ENCODE data around the gene WDR73.

WDR73 gene

DNA sequence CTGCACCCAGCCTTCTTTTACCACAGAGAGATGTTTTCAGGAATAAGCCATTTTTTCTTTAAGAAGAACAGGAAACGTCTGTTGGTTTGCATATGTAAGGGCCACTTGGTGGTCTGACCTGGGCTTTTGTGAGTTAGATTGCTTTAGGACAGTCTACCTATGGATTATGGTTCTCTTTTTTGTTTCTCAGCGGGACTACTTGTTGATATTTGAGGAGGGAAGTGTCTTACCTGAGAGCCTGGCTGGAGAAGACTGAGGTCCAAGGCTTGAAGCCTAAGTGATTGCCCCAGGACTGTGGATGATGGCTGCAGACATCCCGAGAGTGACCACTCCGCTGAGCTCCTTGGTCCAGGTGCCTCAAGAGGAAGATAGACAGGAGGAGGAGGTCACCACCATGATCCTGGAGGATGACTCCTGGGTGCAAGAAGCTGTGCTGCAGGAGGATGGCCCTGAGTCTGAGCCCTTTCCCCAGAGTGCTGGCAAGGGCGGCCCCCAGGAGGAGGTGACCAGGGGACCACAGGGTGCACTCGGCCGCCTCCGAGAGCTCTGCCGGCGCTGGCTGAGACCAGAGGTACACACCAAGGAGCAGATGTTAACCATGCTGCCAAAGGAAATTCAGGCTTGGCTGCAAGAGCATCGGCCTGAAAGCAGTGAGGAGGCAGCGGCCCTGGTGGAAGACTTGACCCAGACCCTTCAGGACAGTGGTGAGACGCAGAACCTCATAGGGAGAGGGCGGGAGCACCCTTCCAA is 50.3 kb downstream of the WDR73 start:
- peaks cover 5% of the 10 kb centered on the region for H3K79me1 ChIP-seq (ENCODE audit: low read length)
- H2BK5ac ChIP-seq (ENCODE audit: low read depth, low read length, poor library complexity): no peak overlapping the region
- H3K4me2 ChIP-seq (ENCODE audit: low read length): no peak overlapping the region
- H3K23ac ChIP-seq (ENCODE audit: low read length): no peak overlapping the region
- H3K4me1 ChIP-seq (ENCODE audit: control insufficient read depth in 1 of 2, insufficient read depth in 2 of 2, low read length in 2 of 2): peaks cover 3% of the 10 kb centered on the region in 2 experiments
- H3K4me3 ChIP-seq (ENCODE audit: low read depth, low read length): peak overlapping the region; percentile 11
- peaks cover 1% of the 10 kb centered on the region for H3K9me3 ChIP-seq (ENCODE audit: insufficient read depth, low read depth, low read length)
- H2AFZ ChIP-seq (ENCODE audit: insufficient read depth, low read length, poor library complexity): no peak overlapping the region
- H4K8ac ChIP-seq (ENCODE audit: low read depth, low read length): no peak overlapping the region
- no peak overlapping the region for H3K27ac ChIP-seq (ENCODE audit: low read depth, low read length)
- H3K18ac ChIP-seq (ENCODE audit: low read length): no peak overlapping the region
- no peak overlapping the region for H3K4ac ChIP-seq (ENCODE audit: low read depth, low read length)
- H4K12ac ChIP-seq (ENCODE audit: low read depth, low read length): no peak overlapping the region
- no peak overlapping the region for H4K91ac ChIP-seq (ENCODE audit: low read depth, low read length)
- H3K14ac ChIP-seq (ENCODE audit: low read length): no peak overlapping the region
- no peak overlapping the region for H2BK12ac ChIP-seq (ENCODE audit: low read length)
- no peak overlapping the region for H2AK5ac ChIP-seq (ENCODE audit: low read length)
- no peak for DNase-seq
- no peak overlapping the region for H2BK120ac ChIP-seq (ENCODE audit: insufficient read depth, low read length, poor library complexity)
- no CpG with 5 or more reads among the region's 14 CpGs for WGBS (ENCODE audit: extremely low coverage, insufficient coverage, insufficient read length)
- no peaks in the 10 kb centered on the region for H3K27me3 ChIP-seq (ENCODE audit: insufficient read depth, low read length)
- no peak overlapping the region for H3K9ac ChIP-seq (ENCODE audit: low read length)
- peaks cover 4% of the 10 kb centered on the region for H3K79me2 ChIP-seq (ENCODE audit: control insufficient read depth, insufficient read depth, low read length, poor library complexity)
- peaks cover 24 to 32% of the 10 kb centered on the region in 2 experiments for H3K36me3 ChIP-seq (ENCODE audit: control insufficient read depth in 1 of 2, insufficient read depth in 2 of 2, low read length in 2 of 2)

DNA sequence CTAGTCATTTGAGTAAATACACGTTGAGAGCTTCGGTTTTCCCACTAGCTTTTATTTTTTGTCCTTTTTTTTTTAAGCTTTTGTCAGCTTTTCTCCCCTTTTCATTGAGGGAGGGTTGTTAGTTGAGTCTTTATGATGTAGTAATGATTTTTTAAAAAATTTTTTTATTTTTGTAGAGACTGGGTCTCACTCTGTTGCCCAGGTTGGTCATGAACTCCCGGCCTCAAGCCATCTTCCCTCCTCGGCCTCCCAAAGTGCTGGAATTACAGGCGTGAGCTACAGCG is 52.6 kb downstream of the WDR73 start:
- H3K79me1 ChIP-seq (ENCODE audit: low read length): peaks cover 5% of the 10 kb centered on the region
- H3K9ac ChIP-seq (ENCODE audit: low read length): no peak overlapping the region
- H3K4me1 ChIP-seq (ENCODE audit: control insufficient read depth in 1 of 2, insufficient read depth in 2 of 2, low read length in 2 of 2): peaks cover 3% of the 10 kb centered on the region in 2 experiments
- no peak overlapping the region for H4K8ac ChIP-seq (ENCODE audit: low read depth, low read length)
- no peak overlapping the region for H3K27ac ChIP-seq (ENCODE audit: low read depth, low read length)
- no peak overlapping the region for H2BK120ac ChIP-seq (ENCODE audit: insufficient read depth, low read length, poor library complexity)
- H3K9me3 ChIP-seq (ENCODE audit: insufficient read depth, low read depth, low read length): peaks cover 1% of the 10 kb centered on the region
- H3K23ac ChIP-seq (ENCODE audit: low read length): no peak overlapping the region
- DNase-seq: no peak
- H3K4me3 ChIP-seq (ENCODE audit: low read depth, low read length): peak overlapping the region; percentile 91
- H3K14ac ChIP-seq (ENCODE audit: low read length): no peak overlapping the region
- no peak overlapping the region for H2BK12ac ChIP-seq (ENCODE audit: low read length)
- peaks cover 16 to 22% of the 10 kb centered on the region in 2 experiments for H3K36me3 ChIP-seq (ENCODE audit: control insufficient read depth in 1 of 2, insufficient read depth in 2 of 2, low read length in 2 of 2)
- H2BK5ac ChIP-seq (ENCODE audit: low read depth, low read length, poor library complexity): no peak overlapping the region
- H3K4me2 ChIP-seq (ENCODE audit: low read length): peak overlapping the region; percentile 69
- H3K4ac ChIP-seq (ENCODE audit: low read depth, low read length): no peak overlapping the region
- H3K27me3 ChIP-seq (ENCODE audit: insufficient read depth, low read length): no peaks in the 10 kb centered on the region
- no CpG with 5 or more reads among the region's 6 CpGs for WGBS (ENCODE audit: extremely low coverage, insufficient coverage, insufficient read length)
- no peak overlapping the region for H2AK5ac ChIP-seq (ENCODE audit: low read length)
- H3K18ac ChIP-seq (ENCODE audit: low read length): no peak overlapping the region
- no peak overlapping the region for H4K91ac ChIP-seq (ENCODE audit: low read depth, low read length)
- H4K12ac ChIP-seq (ENCODE audit: low read depth, low read length): no peak overlapping the region
- H2AFZ ChIP-seq (ENCODE audit: insufficient read depth, low read length, poor library complexity): peak overlapping the region; percentile 97
- peaks cover 4% of the 10 kb centered on the region for H3K79me2 ChIP-seq (ENCODE audit: control insufficient read depth, insufficient read depth, low read length, poor library complexity)

DNA sequence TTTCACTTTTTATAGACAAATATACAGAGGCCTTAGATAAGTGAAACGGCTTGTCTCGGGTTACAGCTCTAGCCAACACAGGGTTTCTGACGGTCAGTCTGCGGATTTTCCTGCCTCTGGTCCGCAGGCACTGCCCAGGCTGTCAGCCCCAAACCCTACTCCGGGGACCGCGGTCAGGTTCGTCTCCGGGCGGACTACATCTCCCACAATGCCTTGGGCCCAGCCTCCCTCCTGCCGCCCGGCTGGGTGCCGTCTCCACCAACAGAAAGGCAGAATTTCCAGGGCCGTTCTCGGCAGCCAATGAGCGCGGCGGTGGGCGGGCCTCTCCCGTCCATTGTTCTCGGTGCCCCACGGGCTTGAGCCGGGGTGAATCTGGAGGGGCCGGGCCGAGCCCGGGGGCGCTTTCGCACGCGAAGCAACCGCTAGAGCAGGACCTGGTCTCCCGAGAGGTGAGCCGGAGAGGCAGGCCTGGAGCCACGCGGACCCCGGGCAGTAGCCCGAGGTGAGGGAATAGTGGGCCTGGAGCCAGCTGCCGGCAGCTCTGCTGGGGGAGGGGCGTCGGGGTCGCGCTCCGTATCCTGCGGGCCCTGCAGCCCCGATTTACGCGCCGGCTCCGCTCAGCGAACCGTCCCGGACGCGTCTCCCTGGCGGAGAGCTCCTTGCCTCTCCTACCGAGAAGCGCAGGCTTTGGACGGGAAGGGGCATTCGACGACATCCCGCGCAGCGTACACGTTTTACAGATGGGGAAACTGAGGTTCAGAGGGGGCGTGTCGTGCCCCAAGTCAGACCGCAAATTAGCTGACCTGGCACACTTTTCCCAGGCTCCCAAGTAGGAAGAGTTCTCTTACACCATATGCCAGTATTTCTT is 53.2 kb downstream of the WDR73 start, which contains the start of gene ZSCAN2:
Gene ZSCAN2 (plus strand): TSS at position 323 of the 868 bp plus-strand sequence. CDS start 2,919 bp downstream, outside the sequence.
- H2AK5ac ChIP-seq (ENCODE audit: low read length): peak within 1 kb of the TSS; percentile 96
- no peak within 1 kb of the TSS for H3K23ac ChIP-seq (ENCODE audit: low read length)
- peaks cover 4% of the 10 kb centered on the region for H3K79me2 ChIP-seq (ENCODE audit: control insufficient read depth, insufficient read depth, low read length, poor library complexity)
- peaks cover 1% of the 10 kb centered on the region for H3K9me3 ChIP-seq (ENCODE audit: insufficient read depth, low read depth, low read length)
- peak within 1 kb of the TSS; percentile 62 for H2BK120ac ChIP-seq (ENCODE audit: insufficient read depth, low read length, poor library complexity)
- H3K18ac ChIP-seq (ENCODE audit: low read length): peak within 1 kb of the TSS; percentile 99
- peak within 1 kb of the TSS; percentile 40 for H3K27ac ChIP-seq (ENCODE audit: low read depth, low read length)
- H4K12ac ChIP-seq (ENCODE audit: low read depth, low read length): peak within 1 kb of the TSS; percentile 96
- DNase-seq: peak; percentile 96 to 97
- peak within 1 kb of the TSS; percentile 91 for H3K4me3 ChIP-seq (ENCODE audit: low read depth, low read length)
- H4K8ac ChIP-seq (ENCODE audit: low read depth, low read length): peak within 1 kb of the TSS; percentile 86
- peaks cover 5% of the 10 kb centered on the region for H3K79me1 ChIP-seq (ENCODE audit: low read length)
- WGBS (ENCODE audit: extremely low coverage, insufficient coverage, insufficient read length): no CpG with 5 or more reads among the region's 68 CpGs
- peak within 1 kb of the TSS; percentile 97 for H2AFZ ChIP-seq (ENCODE audit: insufficient read depth, low read length, poor library complexity)
- H2BK12ac ChIP-seq (ENCODE audit: low read length): peak within 1 kb of the TSS; percentile 39
- H3K4me2 ChIP-seq (ENCODE audit: low read length): peak within 1 kb of the TSS; percentile 99
- peaks cover 12 to 18% of the 10 kb centered on the region in 2 experiments for H3K36me3 ChIP-seq (ENCODE audit: control insufficient read depth in 1 of 2, insufficient read depth in 2 of 2, low read length in 2 of 2)
- H3K4ac ChIP-seq (ENCODE audit: low read depth, low read length): peak within 1 kb of the TSS; percentile 95
- H3K14ac ChIP-seq (ENCODE audit: low read length): peak within 1 kb of the TSS; percentile 94
- H3K27me3 ChIP-seq (ENCODE audit: insufficient read depth, low read length): no peaks in the 10 kb centered on the region
- peak within 1 kb of the TSS; percentile 95 for H3K9ac ChIP-seq (ENCODE audit: low read length)
- peak within 1 kb of the TSS; percentile 58 for H2BK5ac ChIP-seq (ENCODE audit: low read depth, low read length, poor library complexity)
- H3K4me1 ChIP-seq (ENCODE audit: control insufficient read depth in 1 of 2, insufficient read depth in 2 of 2, low read length in 2 of 2): peaks cover 3% of the 10 kb centered on the region in 2 experiments
- peak within 1 kb of the TSS; percentile 92 for H4K91ac ChIP-seq (ENCODE audit: low read depth, low read length)

- Histone ChIP-seq H2BK12ac (ENCODE audit: low read length) (no peak overlapping the region), H3K18ac (ENCODE audit: low read length) (no peak overlapping the region), H3K14ac (ENCODE audit: low read length) (peak overlapping the region; percentile 26), H4K8ac (ENCODE audit: low read depth, low read length) (peak overlapping the region; percentile 49), H4K91ac (ENCODE audit: low read depth, low read length) (no peak overlapping the region), H3K23ac (ENCODE audit: low read length) (no peak overlapping the region), H4K12ac (ENCODE audit: low read depth, low read length) (no peak overlapping the region), H3K9ac (ENCODE audit: low read length) (peak overlapping the region; percentile 31), H3K27me3 (ENCODE audit: insufficient read depth, low read length) (no peaks in the 10 kb centered on the region), H3K27ac (ENCODE audit: low read depth, low read length) (no peak overlapping the region), H3K4me3 (ENCODE audit: low read depth, low read length) (peak overlapping the region; percentile 60), H2BK5ac (ENCODE audit: low read depth, low read length, poor library complexity) (no peak overlapping the region), H3K4me1 (ENCODE audit: control insufficient read depth in 1 of 2, insufficient read depth in 2 of 2, low read length in 2 of 2) (peaks cover 3% of the 10 kb centered on the region in 2 experiments), H2AK5ac (ENCODE audit: low read length) (no peak overlapping the region), H2AFZ (ENCODE audit: insufficient read depth, low read length, poor library complexity) (peak overlapping the region; percentile 95), H3K4me2 (ENCODE audit: low read length) (peak overlapping the region; percentile 99), H2BK120ac (ENCODE audit: insufficient read depth, low read length, poor library complexity) (no peak overlapping the region), H3K4ac (ENCODE audit: low read depth, low read length) (no peak overlapping the region), H3K79me1 (ENCODE audit: low read length) (peaks cover 5% of the 10 kb centered on the region), H3K36me3 (ENCODE audit: control insufficient read depth in 1 of 2, insufficient read depth in 2 of 2, low read length in 2 of 2) (peaks cover 9 to 12% of the 10 kb centered on the region in 2 experiments), H3K79me2 (ENCODE audit: control insufficient read depth, insufficient read depth, low read length, poor library complexity) (peaks cover 4% of the 10 kb centered on the region), H3K9me3 (ENCODE audit: insufficient read depth, low read depth, low read length) (peaks cover 1% of the 10 kb centered on the region)
- WGBS (ENCODE audit: extremely low coverage, insufficient coverage, insufficient read length): no CpG with 5 or more reads among the region's 20 CpGs
- DNase-seq: peak; percentile 70 to 79
These were observed 53.8 kb downstream of the WDR73 start for GRCh38 chr15:84600331-84600686.
